RPMI8226 (cell line): Measurements from ENCODE around the gene PAPPA2.
"Not testable (repeated sequence)": the region's sequence is repeated elsewhere in the genome, so short reads cannot be mapped to it uniquely, and the experiment has no call there.

Source experiments
- DNase-seq: peaks from one replicate; pipeline ENCODE4 v3.0.0-alpha.2; 2015

PAPPA2 gene

GRCh38 chr1:176699821-176700220 is 236.8 kb downstream of the PAPPA2 start:
- no peak for DNase-seq

DNA sequence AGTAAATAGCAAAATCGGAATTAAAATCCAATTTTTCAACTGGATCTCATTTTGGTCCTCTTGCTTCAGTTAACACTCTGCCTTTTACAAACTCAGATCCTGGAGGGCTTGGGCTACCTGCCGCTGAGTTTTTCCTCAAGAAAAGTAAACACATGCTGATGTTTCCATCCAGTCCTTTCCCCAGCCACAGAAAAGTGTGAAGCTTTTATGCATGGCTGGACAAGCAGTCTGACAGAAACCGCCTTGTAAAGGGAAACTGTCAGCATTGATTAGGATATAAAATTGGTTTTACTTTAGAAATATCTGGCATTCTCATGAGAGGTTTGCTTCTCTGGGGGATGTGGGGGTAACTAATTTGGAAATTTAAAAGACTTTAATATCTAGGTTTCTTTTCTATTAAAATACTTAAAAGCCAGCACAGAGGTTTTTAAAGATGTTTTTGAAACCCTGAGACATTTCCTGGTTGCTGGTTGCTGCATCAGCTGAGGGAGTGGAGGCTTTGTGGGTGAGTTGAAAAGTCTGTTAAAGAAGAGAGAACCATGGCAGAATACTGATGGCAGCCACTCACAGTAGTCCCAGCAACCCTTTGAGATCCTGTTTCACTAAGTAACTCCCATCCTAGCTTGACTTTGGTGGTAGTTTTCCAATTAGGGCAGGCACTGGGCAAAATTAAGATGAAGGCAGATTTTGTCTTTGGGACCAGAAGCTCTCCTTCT is 238.3 kb downstream of the PAPPA2 start:
- no peak for DNase-seq

DNA sequence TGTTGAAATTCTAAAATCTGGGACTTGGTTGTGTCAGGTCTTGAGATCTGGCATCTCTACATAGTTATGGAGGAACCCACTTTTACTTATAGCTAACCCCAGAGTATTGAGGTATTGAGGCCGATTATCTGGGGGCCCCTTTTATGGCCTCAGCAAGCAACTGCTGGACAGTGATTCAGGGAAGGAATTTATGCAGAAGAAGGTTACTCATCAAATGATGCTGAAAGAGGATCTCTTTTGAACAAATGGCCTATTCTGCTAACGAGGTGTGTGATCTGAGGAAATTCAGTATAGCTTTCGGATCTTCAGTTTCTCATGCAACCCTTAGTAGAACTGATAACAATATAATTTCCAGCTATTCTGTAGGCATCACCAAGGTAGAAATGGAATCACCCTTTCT is 239.9 kb downstream of the PAPPA2 start:
- no peak for DNase-seq

DNA sequence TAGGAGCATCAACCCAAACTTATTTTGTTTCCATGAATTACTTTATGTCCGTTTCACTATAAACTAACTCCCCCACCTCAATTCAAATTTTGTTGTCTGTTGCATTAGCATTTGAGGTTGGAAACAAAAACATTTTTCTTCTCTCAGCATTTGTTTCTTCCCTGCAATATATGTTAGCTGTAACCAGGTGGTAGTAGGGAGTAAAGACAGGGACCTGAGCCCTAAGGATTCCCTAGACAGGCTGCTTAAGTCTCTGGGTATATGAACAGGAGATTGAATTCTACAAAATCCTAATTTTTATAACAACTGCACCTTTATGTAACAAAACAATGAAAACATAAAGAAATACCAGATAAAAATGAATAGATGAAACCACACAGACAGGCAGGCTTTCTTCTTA is 242.6 kb downstream of the PAPPA2 start:
- DNase-seq: no peak

GRCh38 chr1:176717066-176717750 is 254.2 kb downstream of the PAPPA2 start:
- peak; percentile 66 for DNase-seq

DNA sequence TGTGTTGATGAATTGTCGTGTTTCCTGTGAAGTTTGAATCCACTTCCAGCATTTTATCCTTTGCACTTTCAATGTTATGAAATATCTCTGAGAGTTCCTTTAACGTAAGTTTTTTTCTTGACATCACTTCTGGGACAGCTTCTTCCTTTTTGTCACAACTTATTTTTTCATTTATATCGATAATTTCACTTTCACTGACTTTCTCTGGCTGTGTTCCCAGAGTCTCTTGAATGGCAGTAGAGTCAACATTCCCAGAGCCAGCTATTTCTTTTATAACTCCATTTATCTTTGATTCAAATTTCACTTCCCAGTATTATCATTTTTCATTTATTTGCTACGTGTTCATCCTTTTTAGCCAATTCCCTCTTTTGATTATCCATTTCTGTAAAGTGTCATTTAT is 256.5 kb downstream of the PAPPA2 start:
- no peak for DNase-seq

- DNase-seq: peak; percentile 35
Observed at GRCh38 chr1:176720838-176721237, 257.9 kb downstream of the PAPPA2 start.

GRCh38 chr1:176733661-176734060 is 270.7 kb downstream of the PAPPA2 start:
- peak; percentile 35 for DNase-seq

DNA sequence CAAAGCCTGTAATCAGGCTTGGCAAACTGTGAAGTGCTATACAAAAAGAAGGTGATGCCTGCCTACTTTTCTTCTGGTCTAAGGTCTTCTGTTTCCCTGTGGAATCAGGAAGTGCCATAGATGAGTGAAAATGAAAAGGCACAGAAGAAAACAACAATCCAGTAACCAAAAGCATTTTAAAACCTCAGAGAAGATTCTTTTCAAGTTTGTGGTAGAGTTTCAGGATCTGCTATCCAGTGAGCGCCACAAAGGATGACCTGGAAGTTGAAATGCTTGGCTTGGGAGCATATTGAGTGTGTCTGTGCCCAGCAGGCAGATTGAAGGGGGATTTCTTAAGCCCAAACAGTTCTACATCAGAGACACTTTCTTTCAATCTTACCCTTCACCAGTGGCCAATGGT is 272.2 kb downstream of the PAPPA2 start:
- no peak for DNase-seq

GRCh38 chr1:176736015-176736414 is 273.0 kb downstream of the PAPPA2 start:
- no peak for DNase-seq

- no peak for DNase-seq
Observed at GRCh38 chr1:176741181-176741580, 278.2 kb downstream of the PAPPA2 start.

GRCh38 chr1:176742322-176742721 is 279.3 kb downstream of the PAPPA2 start:
- DNase-seq: no peak

DNA sequence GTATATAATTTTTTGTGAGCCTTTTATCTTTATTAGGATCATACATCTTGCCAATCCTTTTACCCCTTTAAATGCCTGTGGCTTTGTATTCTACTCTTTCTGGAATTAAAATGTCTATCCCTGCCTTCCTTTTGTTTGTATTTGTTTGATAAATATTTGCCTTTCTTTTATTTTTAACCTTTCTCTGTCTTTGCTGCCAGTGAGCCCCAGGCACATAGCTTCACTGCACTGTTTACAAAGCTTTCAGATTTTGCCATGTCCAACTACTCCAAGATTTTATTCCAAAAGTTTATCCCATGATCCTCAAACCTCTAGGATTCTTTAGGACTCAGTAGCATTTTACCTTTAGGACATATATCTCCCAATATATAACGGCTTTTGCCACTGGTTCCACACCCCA is 281.2 kb downstream of the PAPPA2 start:
- no peak for DNase-seq

GRCh38 chr1:176745945-176746344 is 283.0 kb downstream of the PAPPA2 start:
- peak; percentile 8 for DNase-seq

DNA sequence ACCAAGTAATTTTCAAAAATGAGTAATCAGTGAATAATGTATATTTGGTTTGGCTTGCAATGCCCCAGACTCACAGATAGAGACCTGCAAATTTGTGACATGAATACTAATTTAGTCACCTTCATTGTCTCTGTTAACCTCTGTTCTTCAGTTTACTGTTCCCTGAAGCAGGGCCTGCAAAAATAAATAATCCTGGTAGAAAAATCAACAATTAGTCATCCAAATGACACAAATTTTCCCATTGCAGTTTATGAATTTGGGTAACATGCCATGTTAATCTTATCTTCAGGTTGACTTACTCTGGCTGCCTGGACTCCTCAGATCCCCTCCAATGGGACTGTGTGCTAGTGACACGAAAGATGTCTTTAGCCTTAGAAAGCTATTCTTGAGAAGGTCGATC is 289.5 kb downstream of the PAPPA2 start:
- DNase-seq: no peak

DNA sequence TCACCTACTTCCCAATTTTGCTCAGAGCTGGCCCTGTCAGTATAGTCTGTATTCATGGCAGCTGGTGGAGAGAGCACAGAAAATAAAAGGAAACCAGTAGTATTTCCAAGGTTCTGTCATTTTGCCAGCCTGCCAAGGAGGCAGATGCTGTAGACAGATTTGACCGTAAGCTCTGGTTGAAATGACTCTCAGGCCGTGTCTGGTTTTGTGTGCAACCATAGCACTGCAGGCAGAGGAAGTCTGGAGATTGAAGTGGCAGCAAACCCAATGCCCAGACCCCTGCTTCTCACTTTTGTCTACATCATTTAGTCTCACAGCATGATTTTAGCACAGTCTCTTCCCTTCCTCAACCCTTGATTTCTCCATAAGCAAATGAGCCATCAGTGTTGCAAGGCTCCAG is 291.7 kb downstream of the PAPPA2 start:
- DNase-seq: no peak

- not testable (repeated sequence) for DNase-seq
Observed at GRCh38 chr1:176756817-176757216, 293.8 kb downstream of the PAPPA2 start.

- DNase-seq: no peak
Observed at GRCh38 chr1:176765608-176766007, 302.6 kb downstream of the PAPPA2 start.

DNA sequence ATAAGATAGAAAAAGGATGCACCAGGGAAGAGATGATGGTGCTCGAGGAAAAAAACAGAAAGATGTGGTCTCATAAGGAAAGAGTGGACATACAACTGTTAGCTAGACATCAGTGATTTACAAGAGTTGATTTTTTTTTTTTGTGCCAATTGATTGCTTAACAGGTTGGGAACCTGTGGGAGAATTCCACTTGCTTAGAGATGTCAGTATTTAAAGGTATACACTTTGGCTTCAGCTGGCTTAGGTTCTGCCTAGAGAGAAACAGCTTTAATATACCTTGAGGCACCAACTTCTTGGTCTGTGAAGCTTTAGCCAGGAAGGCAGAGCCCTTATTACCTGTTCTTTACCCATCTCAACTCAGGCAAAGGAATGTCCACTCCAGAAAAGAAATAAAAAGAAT is 303.8 kb downstream of the PAPPA2 start:
- no peak for DNase-seq

GRCh38 chr1:176767714-176768136 is 304.8 kb downstream of the PAPPA2 start:
- peak; percentile 11 for DNase-seq

GRCh38 chr1:176768532-176768931 is 305.6 kb downstream of the PAPPA2 start:
- no peak for DNase-seq

DNA sequence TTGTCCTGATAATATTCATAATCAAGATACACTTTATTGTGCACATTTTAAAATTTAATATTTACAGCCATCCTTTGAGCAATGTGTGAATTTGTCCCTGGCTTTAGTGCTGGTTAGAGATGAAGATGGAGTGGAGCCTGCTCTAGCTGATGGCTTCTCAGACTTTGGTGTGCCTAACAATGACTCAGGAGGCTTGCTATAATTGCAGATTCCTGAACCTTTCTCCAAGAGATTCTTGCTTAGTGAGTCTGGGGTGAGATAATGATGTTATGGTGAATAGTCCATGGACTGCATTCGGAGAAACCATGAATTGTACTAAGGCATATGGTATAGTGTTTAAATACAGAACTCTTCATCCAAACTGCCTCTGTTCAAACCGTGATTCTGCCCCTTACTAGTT is 307.1 kb downstream of the PAPPA2 start:
- no peak for DNase-seq

GRCh38 chr1:176773038-176773437 is 310.1 kb downstream of the PAPPA2 start:
- DNase-seq: no peak

GRCh38 chr1:176774224-176774623 is 311.2 kb downstream of the PAPPA2 start:
- DNase-seq: no peak

DNA sequence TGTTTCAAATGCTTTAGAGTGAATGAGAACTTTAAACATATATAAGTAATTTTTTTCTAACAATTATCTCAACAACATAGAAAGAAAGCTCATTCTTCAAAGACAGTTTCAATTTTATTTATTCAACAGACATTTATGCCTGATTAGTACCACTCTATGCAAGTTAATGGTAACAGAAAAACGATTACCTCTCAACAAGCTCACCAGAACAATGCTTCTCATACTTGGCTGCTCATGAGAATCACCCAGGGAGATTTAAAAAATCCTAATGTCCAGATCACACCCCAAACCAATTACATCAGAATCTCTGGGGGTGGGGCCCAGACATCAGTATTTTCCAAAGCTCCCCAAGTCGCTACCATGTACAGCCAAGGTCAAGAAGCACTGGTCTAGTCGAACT is 312.4 kb downstream of the PAPPA2 start:
- DNase-seq: no peak
